ENCODE results near the gene SSX2B.
"Not testable (repeated sequence)": the region's sequence is repeated elsewhere in the genome, so short reads cannot be mapped to it uniquely, and the experiment has no call there.

SSX2B gene, protein sequence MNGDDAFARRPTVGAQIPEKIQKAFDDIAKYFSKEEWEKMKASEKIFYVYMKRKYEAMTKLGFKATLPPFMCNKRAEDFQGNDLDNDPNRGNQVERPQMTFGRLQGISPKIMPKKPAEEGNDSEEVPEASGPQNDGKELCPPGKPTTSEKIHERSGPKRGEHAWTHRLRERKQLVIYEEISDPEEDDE
- long read RNA-seq, result 0 reads

- not testable (repeated sequence) for H3K27me3 ChIP-seq (ENCODE audit: insufficient read depth, poor library complexity, severe bottlenecking); H3K27ac ChIP-seq (replicated peaks); DNase-seq (ENCODE audit: low read depth in 1 of 2, low spot score in 1 of 2)
These were observed at the start of gene SSX2B for GRCh38 chrX:52750952-52751351. Gene SSX2B (plus strand): TSS chrX:52751252. CDS start chrX:52752681, 1,429 bp downstream.

DNA sequence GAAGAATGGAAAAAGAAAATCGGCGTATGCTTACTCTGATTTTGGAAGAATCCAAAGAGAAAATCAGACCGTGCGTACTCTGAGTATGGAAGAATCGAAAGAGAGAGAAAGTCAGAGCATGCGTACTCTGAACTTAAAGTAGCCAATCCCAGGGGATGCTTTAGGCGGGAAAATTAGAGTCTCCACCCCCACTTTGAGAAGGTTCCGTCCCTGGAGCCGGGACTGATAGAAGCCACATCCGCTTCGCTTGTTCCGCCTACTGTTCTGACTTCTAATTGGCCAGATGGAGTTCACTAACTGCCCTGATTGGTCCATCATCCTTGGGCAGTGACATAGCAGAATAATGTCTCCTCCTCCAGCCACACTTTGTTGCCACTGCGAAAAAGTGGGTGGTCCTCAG is 44.0 kb upstream of the SSX2B start, which contains the start of gene SSX2:
Gene SSX2 (minus strand): TSS at position 101 of the 400 bp plus-strand sequence. CDS start 1,429 bp downstream, outside the sequence.
- not testable (repeated sequence) for H3K27ac ChIP-seq (replicated peaks)

More at GRCh38 chrX:52750952-52751351, at the start of gene SSX2B:
- H3K4me3 ChIP-seq (replicated peaks; ENCODE audit: insufficient read depth, low read length), result not testable (repeated sequence)

GRCh38 chrX:52765983-52766382 is 14.9 kb downstream of the SSX2B start:
- not testable (repeated sequence) for H3K27ac ChIP-seq (replicated peaks); DNase-seq (ENCODE audit: low read depth in 1 of 2, low spot score in 1 of 2); H3K4me3 ChIP-seq (replicated peaks; ENCODE audit: insufficient read depth, low read length); H3K27me3 ChIP-seq (ENCODE audit: insufficient read depth, poor library complexity, severe bottlenecking)

More for the DNA sequence above, 44.0 kb upstream of the SSX2B start, which contains the start of gene SSX2:
- not testable (repeated sequence) for DNase-seq (ENCODE audit: low read depth in 1 of 2, low spot score in 1 of 2); H3K4me3 ChIP-seq (replicated peaks; ENCODE audit: insufficient read depth, low read length); H3K27me3 ChIP-seq (ENCODE audit: insufficient read depth, poor library complexity, severe bottlenecking)

DNA sequence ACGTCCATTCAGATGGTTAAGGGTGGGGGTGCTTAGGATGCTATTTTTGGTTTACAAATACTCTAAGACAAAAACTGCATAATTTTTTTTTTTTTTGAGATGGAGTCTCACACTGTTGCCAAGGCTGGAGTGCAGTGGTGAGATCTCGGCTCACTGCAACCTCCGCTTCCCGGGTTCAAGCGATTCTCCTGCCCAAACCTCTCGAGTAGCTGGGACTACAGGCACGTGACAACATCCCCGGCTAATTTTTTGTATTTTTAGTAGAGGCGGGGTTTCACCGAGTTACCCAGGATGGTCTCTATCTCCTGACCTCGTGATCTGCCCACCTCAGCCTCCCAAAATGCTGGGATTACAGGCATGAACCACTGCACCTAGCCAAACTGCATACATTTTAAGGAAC is 22.5 kb downstream of the SSX2B start:
- not testable (repeated sequence) for DNase-seq (ENCODE audit: low read depth in 1 of 2, low spot score in 1 of 2); H3K27me3 ChIP-seq (ENCODE audit: insufficient read depth, poor library complexity, severe bottlenecking); H3K27ac ChIP-seq (replicated peaks); H3K4me3 ChIP-seq (replicated peaks; ENCODE audit: insufficient read depth, low read length)

DNA sequence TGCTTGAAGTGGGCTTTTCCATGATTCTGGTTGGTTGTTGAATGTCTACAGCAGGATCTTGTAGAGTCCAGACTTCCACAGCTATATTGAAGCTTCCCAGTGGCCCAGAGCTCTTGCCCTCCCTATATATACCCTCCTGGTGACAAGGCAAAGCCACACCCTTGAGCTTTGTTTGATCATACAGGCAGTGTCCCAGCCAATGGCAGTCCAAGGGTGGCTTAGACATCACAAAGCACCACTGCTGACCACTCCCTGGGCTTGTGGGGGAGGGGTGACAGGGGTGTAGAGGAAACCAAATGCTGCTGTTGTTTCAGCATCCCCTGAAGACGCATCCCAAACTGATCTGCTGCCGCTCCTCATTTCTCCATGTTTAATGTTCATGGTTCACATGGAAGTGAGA is 46.3 kb downstream of the SSX2B start, which contains the start of gene SPANXN5:
Gene SPANXN5 (minus strand): TSS at position 101 of the 400 bp plus-strand sequence. CDS start 79 bp downstream, at position 22.
- not testable (repeated sequence) for H3K27me3 ChIP-seq (ENCODE audit: insufficient read depth, poor library complexity, severe bottlenecking); DNase-seq (ENCODE audit: low read depth in 1 of 2, low spot score in 1 of 2); H3K4me3 ChIP-seq (replicated peaks; ENCODE audit: insufficient read depth, low read length); H3K27ac ChIP-seq (replicated peaks)

DNA sequence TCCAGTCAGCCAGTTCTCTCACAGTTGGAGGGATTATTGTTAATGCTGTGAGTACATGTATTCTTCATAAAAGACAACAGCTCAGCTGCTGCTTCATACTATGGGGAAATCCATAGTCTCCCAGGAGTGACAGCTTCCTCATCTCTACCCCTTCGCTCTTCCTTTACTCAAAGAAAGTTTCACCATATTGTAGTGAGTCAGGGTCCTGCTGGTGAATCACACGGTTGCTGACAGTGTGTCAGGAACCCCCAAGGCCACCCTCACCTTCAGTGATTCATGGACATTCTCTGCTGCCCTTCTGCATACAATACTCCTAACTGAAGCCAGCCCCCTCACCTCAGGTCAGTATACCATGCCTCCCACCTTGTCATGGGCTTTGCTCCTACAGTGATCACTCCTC is 53.8 kb downstream of the SSX2B start:
- H3K27me3 ChIP-seq (ENCODE audit: insufficient read depth, poor library complexity, severe bottlenecking); DNase-seq (ENCODE audit: low read depth in 1 of 2, low spot score in 1 of 2); H3K4me3 ChIP-seq (replicated peaks; ENCODE audit: insufficient read depth, low read length); H3K27ac ChIP-seq (replicated peaks): not testable (repeated sequence)

Measured in HL-60 (cell line).